NCI-H2196 (cell line): Measurements from ENCODE around the gene ZNF180.
A peak's percentile ranks its signal among the peaks of the same experiment; 100 is the strongest.
"Not testable (repeated sequence)": the region's sequence is repeated elsewhere in the genome, so short reads cannot be mapped to it uniquely, and the experiment has no call there.

Experiments used
- DNase-seq: peaks from one replicate; lab custom pipeline; 2025; ENCODE audit not compliant: unreplicated experiment; lab: John Stamatoyannopoulos, UW

Gene ZNF180

GRCh38 chr19:44499962-44500949 is at the start of gene ZNF180:
TSS of gene ZNF180 (minus strand) at chr19:44500522. CDS start at chr19:44497334, 3,188 bp downstream.
- peak; percentile 98 for DNase-seq

DNA sequence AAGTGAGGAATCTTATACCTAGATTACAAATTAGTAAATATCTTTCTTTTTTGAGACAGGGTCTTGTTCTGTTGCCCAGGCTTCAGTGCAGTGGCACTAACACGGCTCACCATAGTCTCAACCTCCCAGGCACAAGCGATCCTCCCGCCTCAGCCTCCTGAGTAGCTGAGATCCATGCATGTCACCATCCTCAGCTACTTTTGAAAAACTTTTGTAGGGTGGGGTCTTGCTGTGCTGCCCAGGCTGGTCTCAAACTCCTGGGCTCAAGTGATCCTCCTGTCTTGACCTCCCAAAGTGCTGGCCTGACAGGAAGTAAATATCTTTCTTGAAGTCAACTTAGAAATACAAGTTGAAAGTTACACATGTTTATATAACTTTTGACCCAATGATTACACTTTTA is 49.2 kb upstream of the ZNF180 start:
- no peak for DNase-seq

DNA sequence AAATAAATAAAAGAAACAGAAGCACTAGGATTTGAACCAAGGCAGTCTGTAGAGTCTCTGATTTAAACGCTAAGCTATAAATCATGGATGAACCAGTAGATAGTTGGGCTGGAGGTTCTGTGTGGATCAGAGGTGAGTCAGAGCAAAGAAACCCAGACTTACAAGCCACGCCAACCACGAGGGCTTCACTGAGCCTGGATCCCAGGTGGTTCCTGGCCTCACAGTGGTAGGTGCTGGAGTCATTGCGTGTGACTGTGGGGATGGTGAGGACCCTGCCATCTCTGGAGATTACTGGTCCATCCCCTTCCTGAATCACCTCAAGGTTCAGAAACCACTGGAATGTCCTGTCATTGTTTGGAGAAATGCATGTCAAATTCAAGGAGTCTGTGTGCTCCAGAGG is 48.4 kb upstream of the ZNF180 start:
- DNase-seq, result no peak

GRCh38 chr19:44544031-44544430 is 43.7 kb upstream of the ZNF180 start:
- no peak for DNase-seq

DNA sequence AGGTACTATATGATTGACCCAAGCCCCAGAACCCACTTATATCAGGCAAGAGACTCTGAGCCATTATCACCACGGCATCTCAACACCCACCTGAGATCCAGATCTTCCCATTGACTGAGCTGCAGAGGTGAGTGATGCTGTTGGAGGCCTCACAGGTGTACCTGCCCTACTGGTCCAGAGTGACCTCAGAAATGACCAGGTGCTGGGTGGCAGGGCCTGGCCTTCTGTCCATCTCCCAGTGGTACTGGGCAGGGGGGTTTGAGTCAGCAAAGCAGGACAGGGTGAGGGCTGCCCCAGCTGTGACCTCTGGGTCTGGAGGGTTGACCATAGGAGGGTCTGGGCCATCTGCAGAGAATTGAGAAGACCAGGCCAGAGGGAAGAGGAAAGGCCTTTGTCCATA is 42.3 kb upstream of the ZNF180 start:
- DNase-seq, result no peak

DNA sequence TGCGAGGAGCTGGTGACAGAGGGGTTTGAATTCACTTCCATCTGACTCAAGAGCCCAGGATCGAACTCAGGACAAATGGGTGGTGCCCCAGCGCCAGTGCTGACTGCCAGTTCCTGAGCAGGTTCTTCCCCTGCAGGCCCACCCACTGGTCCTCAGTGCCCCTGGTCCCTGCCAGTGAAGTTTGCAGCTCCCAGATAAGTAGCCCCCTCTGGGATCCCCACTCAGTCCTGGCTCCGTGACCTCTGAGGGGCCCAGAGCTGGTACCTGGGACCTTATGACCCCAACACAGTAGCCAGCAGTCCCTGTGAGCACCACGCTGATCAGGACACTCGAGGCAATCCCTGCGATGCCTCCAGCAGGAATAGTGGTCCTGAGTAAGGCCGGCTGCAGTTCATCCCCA is 40.4 kb upstream of the ZNF180 start:
- DNase-seq, result no peak

DNA sequence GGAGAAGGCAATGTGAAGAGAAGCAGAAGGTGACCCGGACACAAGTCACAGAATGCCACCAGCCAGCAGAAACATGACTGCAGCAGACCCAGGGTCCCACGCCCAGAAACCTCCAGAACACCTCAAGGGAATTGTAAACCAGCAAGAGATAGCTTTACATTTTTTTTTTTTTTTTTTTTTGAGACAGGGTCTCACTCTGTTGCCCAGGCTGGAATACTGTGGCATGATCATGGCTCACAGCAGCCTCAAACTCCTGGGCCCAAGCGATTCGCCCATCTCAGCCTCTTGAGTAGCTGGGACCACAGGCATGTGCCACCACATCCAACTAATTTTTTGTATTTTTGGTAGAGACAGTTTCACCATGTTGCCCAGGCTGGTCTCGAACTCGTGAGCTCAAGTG is 39.7 kb upstream of the ZNF180 start:
- DNase-seq, result no peak

GRCh38 chr19:44539236-44539826 is 39.0 kb upstream of the ZNF180 start:
- no peak for DNase-seq

- DNase-seq, result not testable (repeated sequence)
Measured at GRCh38 chr19:44535361-44535760, 35.0 kb upstream of the ZNF180 start.

DNA sequence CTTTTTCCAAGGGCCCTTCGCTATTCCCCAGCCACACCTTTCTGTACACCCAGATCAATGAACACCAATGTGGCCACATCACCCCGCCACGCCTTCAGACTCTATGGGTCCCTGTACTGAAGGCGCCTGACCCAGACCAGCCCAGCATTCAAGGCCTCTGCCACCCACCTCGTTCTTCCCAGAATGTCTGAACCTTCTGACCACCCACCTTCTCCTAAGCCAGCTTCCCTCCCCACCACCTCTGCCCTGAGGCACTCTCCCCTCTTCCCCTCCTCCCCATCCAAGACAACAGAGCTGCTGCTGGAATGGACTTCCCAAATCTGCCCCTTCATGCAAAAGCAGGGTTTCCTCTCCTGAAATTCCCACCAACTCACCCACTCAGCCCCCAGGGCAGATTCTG is 32.5 kb upstream of the ZNF180 start:
- DNase-seq, result no peak

- DNase-seq, result no peak
Measured at GRCh38 chr19:44530777-44531176, 30.5 kb upstream of the ZNF180 start.

DNA sequence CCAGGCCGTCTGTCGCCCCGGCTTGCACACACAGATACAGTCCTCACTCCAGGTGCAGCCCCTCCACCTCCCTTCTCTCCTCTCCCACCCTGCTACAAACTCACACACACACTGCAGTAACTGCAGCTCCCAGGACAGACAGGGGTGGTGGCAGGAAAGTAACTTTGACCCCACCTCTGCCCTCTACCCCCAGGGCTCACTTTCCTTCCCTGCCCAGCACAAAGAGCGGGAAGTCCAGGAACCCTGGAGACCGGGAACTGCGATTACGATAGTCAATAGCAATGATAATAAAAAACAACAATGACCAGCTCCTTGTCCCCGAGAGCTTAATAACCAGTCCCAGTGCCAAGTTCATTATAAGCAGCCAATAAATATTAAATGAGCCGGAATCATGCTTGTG is 29.2 kb upstream of the ZNF180 start, which contains the start of gene CEACAM20:
CEACAM20 (minus strand) TSS at position 140 of the 400 bp plus-strand sequence. CDS start 166 bp downstream, outside the sequence.
- no peak for DNase-seq

- DNase-seq, result no peak
Measured at GRCh38 chr19:44527554-44527953, 27.2 kb upstream of the ZNF180 start.

DNA sequence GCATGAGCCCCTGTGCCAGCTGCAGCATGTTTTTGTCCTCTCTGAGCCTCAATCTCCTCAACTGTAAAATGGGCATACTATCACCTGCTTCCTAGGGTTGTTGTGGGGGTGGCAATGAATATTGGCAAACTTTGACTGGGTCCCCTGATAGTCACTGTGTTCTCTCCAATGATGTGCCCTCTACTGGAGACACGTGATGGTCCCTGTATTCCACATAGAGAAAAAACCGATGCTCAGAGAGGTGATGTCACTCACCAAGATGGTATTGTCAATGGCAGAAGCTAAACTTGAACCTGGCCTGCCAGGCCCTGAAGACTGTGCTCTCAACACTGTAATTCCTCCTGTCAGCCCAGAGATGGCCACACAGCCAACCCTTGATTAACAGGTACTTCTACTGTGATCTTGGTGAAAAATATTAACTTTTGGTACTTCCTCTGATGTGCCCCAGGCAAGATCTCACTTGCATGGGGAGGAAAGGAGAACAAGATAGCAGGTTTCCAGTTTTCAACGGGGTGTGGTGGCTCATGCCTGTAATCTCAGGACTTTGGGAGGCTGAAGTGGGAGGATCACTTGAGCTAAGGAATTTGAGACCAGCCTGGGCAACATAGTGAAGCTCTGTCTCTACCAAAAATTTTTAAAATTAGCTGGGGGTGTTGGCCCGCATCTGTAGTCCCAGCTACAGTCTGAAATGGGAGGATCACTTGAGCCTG is 25.6 kb upstream of the ZNF180 start:
- no peak for DNase-seq

DNA sequence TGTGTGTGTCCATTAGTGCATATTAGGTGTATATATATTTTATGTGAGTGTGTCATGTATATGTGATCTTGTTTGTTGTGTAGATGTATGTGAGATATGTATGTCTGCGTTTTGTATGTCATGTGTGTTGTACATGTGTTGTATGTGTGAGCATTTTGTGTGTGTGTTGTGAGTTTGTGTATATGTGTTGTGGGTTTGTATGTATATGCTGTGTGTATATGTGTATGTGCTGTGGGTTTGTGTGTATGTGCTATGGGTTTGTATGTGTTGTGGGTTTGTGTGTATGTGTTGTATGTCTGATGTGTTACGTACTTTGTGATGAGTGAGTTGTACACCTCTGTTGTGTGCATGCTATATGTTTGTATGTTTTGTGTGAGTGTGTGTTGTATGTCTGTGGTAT is 21.0 kb upstream of the ZNF180 start:
- no peak for DNase-seq

DNA sequence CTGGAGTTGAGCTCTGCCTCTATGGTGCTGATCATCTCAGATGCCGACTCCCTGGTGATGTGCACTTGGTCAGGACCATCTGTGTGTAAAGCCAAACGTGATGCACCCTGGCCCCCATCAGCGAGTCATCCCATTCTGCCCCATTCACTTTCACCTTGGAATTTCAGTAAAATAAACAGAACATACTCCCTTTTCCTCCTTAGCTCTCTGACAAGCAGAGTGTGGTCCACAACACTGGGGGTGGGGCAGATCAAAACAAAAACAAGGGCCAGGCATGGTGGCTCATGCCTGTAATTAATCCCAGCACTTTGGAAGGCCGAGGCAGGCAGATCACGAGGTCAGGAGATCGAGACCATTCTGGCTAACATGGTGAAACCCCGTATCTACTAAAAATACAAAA is 16.8 kb upstream of the ZNF180 start:
- no peak for DNase-seq

GRCh38 chr19:44515907-44516306 is 15.6 kb upstream of the ZNF180 start:
- DNase-seq, result no peak

DNA sequence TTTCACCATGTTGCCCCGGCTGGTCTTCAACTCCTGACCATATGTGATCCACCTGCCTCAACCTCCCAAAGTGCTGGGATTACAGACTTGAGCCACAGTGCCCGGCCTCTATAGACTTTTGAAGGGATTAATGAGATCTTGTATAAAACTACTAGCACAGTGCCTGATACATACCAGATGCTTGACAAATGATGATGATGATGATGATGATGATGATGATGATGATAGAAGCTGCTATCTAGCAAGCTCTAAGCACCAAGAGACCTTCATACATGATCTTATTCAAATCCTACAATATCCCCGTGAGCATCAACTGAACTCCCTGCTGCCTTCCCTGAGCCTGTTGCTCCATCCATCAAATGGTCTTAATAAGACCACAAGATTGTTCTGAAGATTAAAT is 14.7 kb upstream of the ZNF180 start:
- DNase-seq, result no peak

DNA sequence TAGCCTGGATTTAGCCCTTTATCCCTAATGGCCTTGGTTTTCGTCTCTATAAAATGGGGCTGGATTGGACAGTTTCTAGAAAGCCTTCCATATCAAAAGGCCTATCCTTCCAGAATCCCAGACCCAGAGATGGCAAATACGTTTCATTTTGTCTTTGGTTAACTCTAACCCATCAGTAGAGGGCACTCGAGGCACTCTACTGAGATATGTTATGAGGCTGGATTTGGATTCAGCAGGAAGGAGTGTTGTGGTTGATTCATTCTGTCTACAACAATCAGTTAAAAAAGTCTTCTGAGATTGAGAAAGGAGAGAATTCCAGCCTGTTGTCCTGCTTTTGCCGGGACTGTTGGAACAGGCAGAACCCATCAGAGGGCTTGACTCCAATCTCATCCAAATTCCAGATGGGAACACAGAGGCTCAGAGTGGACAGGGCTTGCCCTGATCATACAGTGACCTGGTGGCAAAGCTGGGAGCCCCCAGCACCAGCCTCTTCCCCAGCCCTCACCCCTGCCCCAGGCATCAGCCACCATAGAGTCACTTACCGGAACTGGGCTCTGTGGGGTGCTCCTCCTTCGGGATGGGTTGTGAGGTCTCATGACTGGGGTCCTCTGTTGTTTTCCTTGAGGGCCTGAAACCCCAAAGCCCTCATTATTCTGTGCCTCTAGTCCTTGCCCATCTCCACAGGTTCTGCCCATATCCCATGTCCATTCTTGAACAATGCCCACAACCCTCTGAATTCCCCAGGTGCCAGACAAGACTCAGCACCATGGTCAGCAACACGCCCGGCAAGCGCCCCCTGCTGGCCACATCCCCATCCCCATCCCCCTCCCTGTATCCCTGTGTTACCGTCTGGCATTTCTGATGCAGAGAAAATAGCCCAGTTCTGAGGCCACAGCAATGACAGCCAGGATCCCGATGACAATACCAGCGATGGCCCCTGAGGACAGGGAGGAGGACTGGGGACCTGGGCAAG is 12.3 kb upstream of the ZNF180 start:
- peak; percentile 49 for DNase-seq

- no peak for DNase-seq
Measured at GRCh38 chr19:44509478-44509877, 9.2 kb upstream of the ZNF180 start.
